B cell (primary cell): ENCODE results near the gene RUNDC1.
"Not testable (repeated sequence)": the region's sequence is repeated elsewhere in the genome, so short reads cannot be mapped to it uniquely, and the experiment has no call there.

ENCODE experiments used
- EZH2 ChIP-seq: IDR thresholded peaks from 2 replicates; pipeline ENCODE4 v1.6.1; 2012; ENCODE audit warnings: borderline replicate concordance, low read depth, mild to moderate bottlenecking, moderate library complexity, low read length; ENCODE audit not compliant: insufficient read depth, poor library complexity, severe bottlenecking
- TF ChIP-seq, protein P1 (sequence below): fragments of 200-600 bp; IDR thresholded peaks from one replicate; pipeline ENCODE4 v1.8.0; 2022; ENCODE audit warnings: antibody characterized with exemption, mild to moderate bottlenecking

DNA sequence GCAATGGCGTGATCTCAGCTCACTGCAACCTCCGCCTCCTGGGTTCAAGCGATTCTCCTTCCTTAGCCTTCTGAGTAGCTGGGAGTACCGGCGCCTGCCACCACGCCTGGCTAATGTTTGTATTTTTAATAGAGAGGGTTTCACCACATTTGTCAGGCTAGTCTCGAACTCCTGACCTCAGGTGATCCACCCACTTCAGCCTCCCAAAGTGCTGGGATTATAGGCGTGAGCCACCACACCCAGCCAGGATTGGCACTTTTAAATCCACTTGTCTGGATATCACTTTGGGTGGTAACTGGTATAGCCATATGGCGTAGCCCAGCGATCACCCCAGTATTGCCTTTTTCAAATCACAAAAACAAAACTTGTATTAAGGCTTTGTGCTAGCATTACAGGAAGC is 13.5 kb downstream of the RUNDC1 start:
- TF ChIP-seq, protein P1, sequence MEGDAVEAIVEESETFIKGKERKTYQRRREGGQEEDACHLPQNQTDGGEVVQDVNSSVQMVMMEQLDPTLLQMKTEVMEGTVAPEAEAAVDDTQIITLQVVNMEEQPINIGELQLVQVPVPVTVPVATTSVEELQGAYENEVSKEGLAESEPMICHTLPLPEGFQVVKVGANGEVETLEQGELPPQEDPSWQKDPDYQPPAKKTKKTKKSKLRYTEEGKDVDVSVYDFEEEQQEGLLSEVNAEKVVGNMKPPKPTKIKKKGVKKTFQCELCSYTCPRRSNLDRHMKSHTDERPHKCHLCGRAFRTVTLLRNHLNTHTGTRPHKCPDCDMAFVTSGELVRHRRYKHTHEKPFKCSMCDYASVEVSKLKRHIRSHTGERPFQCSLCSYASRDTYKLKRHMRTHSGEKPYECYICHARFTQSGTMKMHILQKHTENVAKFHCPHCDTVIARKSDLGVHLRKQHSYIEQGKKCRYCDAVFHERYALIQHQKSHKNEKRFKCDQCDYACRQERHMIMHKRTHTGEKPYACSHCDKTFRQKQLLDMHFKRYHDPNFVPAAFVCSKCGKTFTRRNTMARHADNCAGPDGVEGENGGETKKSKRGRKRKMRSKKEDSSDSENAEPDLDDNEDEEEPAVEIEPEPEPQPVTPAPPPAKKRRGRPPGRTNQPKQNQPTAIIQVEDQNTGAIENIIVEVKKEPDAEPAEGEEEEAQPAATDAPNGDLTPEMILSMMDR, result not testable (repeated sequence)
- TF ChIP-seq EZH2, result not testable (repeated sequence)
